GM12878 (cell line): ENCODE measurements around the gene FNDC3B.

ENCODE experiments used
- BRCA1 ChIP-seq: IDR thresholded peaks from 2 replicates; pipeline ENCODE4 v1.6.1; 2011; ENCODE audit warnings: low read depth, low read length, improper control_type of control experiment
- CEBPB ChIP-seq, 2 experiments: fragments of 150-350 bp in 1 of 2; IDR thresholded peaks; 2 replicates each; pipeline ENCODE4 v1.6.1; 2012 to 2014; ENCODE audit warnings: low read depth in 2 of 2, low read length in 2 of 2, borderline replicate concordance in 1 of 2, inconsistent platforms in 1 of 2
- CHD1 ChIP-seq: IDR thresholded peaks from 2 replicates; pipeline ENCODE4 v1.6.1; 2012; ENCODE audit warnings: low read depth, low read length, improper control_type of control experiment
- CREM ChIP-seq: IDR thresholded peaks from 2 replicates; pipeline ENCODE4 v1.6.1; 2014; ENCODE audit warnings: antibody characterized with exemption, low read depth
- EP300 ChIP-seq, 2 experiments: fragments of 150-350 bp in 1 of 2; IDR thresholded peaks; 2 replicates each; pipeline ENCODE4 v1.6.1; 2011 to 2012; ENCODE audit warnings: low read depth in 2 of 2, low read length in 2 of 2, borderline replicate concordance in 1 of 2, improper control_type of control experiment in 1 of 2, inconsistent platforms in 1 of 2; ENCODE audit not compliant: control insufficient read depth in 1 of 2
- EZH2 ChIP-seq: IDR thresholded peaks from 2 replicates; pipeline ENCODE4 v1.6.1; 2012; ENCODE audit warnings: low read depth, mild to moderate bottlenecking, control low read depth, inconsistent platforms, low read length, borderline replicate concordance; ENCODE audit not compliant: control insufficient read depth
- HDAC6 ChIP-seq: fragments of 200-600 bp; sonication (generic); IDR thresholded peaks from one replicate; pipeline ENCODE4 v1.8.0; 2017; ENCODE audit warnings: antibody characterized with exemption; ENCODE audit not compliant: unreplicated experiment
- POLR2A ChIP-seq: IDR thresholded peaks from 2 replicates; pipeline ENCODE4 v1.6.1; 2011; ENCODE audit warnings: low read depth, mild to moderate bottlenecking, low read length
- RUNX3 ChIP-seq: IDR thresholded peaks from 2 replicates; pipeline ENCODE4 v1.6.1; 2012; ENCODE audit warnings: low read length, inconsistent platforms
- TF ChIP-seq, protein P1 (sequence below), 3 experiments: IDR thresholded peaks in 2 of 3; conservative IDR thresholded peaks in 1 of 3; 2 replicates each; pipeline ENCODE4 v1.5.1; 2011; ENCODE audit warnings: low read depth in 3 of 3, low read length in 3 of 3, mild to moderate bottlenecking in 3 of 3, control low read depth in 2 of 3, moderate library complexity in 2 of 3, inconsistent platforms in 1 of 3, mixed read lengths in 1 of 3; ENCODE audit not compliant: control insufficient read depth in 2 of 3, insufficient read depth in 1 of 3; ENCODE audit errors: extremely low read depth in 1 of 3
- TF ChIP-seq, protein P2 (sequence below): IDR thresholded peaks from 2 replicates; pipeline ENCODE4 v1.6.1; 2011; ENCODE audit warnings: low read depth, low read length, improper control_type of control experiment, borderline replicate concordance

DNA sequence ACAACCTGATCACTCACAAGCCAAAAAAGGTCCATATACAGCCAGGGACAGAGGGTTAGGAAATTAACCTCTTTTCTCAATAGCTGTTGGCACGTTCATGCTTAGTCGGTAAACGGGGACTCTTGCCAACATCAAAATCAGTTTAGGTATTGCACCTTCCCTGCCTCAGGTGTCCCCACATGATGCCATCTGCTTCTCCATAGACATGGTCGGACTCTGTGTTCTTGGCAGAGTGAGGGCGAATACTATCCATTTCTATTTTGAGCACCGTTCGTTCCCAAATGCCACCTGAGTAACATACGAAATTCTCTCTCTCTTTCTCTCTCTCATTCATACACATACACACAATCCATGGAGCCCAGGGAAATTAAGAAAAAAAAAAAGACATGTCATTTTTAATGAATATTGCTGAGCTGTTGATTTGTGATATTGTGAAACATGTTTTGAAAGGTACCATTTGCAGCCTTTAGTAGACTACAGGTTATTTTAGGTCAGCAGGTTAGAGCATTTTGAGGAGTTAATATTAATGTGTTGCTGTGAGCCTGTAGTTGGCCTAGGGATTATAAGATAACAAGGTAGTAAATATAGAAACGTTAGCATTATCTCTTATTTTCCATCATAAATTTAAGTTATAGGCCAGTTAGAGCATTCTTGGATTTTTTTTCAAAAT lies 330.3 kb downstream of the FNDC3B start:
- TF ChIP-seq, protein P1, sequence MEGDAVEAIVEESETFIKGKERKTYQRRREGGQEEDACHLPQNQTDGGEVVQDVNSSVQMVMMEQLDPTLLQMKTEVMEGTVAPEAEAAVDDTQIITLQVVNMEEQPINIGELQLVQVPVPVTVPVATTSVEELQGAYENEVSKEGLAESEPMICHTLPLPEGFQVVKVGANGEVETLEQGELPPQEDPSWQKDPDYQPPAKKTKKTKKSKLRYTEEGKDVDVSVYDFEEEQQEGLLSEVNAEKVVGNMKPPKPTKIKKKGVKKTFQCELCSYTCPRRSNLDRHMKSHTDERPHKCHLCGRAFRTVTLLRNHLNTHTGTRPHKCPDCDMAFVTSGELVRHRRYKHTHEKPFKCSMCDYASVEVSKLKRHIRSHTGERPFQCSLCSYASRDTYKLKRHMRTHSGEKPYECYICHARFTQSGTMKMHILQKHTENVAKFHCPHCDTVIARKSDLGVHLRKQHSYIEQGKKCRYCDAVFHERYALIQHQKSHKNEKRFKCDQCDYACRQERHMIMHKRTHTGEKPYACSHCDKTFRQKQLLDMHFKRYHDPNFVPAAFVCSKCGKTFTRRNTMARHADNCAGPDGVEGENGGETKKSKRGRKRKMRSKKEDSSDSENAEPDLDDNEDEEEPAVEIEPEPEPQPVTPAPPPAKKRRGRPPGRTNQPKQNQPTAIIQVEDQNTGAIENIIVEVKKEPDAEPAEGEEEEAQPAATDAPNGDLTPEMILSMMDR (IDR thresholded peaks at IDR 0.05 in 2 of 3, conservative IDR thresholded peaks at IDR 0.05 in 1 of 3; ENCODE audit: control insufficient read depth in 2 of 3, extremely low read depth in 1 of 3, insufficient read depth in 1 of 3, low read depth in 3 of 3, low read length in 3 of 3) = no peak
- no peak for TF ChIP-seq EZH2
- TF ChIP-seq CREM = no peak
- TF ChIP-seq POLR2A = no peak
- no peak for TF ChIP-seq HDAC6
- no peak for TF ChIP-seq EP300 (IDR thresholded peaks at IDR 0.05; ENCODE audit: borderline replicate concordance in 1 of 2, control insufficient read depth in 1 of 2, low read depth in 2 of 2, low read length in 2 of 2)
- TF ChIP-seq CEBPB (IDR thresholded peaks at IDR 0.05; ENCODE audit: borderline replicate concordance in 1 of 2, low read depth in 2 of 2, low read length in 2 of 2) = no peak
- TF ChIP-seq, protein P2, sequence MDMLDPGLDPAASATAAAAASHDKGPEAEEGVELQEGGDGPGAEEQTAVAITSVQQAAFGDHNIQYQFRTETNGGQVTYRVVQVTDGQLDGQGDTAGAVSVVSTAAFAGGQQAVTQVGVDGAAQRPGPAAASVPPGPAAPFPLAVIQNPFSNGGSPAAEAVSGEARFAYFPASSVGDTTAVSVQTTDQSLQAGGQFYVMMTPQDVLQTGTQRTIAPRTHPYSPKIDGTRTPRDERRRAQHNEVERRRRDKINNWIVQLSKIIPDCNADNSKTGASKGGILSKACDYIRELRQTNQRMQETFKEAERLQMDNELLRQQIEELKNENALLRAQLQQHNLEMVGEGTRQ = no peak
- no peak for TF ChIP-seq RUNX3
- no peak for TF ChIP-seq CHD1
- no peak for TF ChIP-seq BRCA1
